WTC11 (cell line): Measurements from ENCODE around the gene CAPN11.

Source experiments
- ATF3 ChIP-seq: sonication (generic); formaldehyde crosslinking; conservative IDR thresholded peaks from 2 replicates; pipeline ENCODE4 v1.8.1; 2022; ENCODE audit warnings: mild to moderate bottlenecking, missing genetic modification reagents
- IRF1 ChIP-seq: sonication (generic); formaldehyde crosslinking; IDR thresholded peaks from 2 replicates; pipeline ENCODE4 v1.8.0; 2023; ENCODE audit warnings: missing genetic modification reagents
- NFE2L1 ChIP-seq: sonication (generic); formaldehyde crosslinking; IDR thresholded peaks from 2 replicates; pipeline ENCODE4 v1.8.1; 2023; ENCODE audit warnings: missing genetic modification reagents
- NR3C1 ChIP-seq: sonication (generic); formaldehyde crosslinking; conservative IDR thresholded peaks from 2 replicates; pipeline ENCODE4 v1.8.1; 2023; ENCODE audit warnings: low read depth, mild to moderate bottlenecking, missing genetic modification reagents
- PRRX2 ChIP-seq: fragments of 250-450 bp; sonication (Bioruptor Pico); IDR thresholded peaks from 2 replicates; pipeline ENCODE4 v1.8.0; 2021; ENCODE audit warnings: mild to moderate bottlenecking
- TF ChIP-seq, protein P1 (sequence below): fragments of 200-600 bp; IDR thresholded peaks from 2 replicates; pipeline ENCODE4 v1.8.0; 2022; ENCODE audit warnings: antibody characterized with exemption

DNA sequence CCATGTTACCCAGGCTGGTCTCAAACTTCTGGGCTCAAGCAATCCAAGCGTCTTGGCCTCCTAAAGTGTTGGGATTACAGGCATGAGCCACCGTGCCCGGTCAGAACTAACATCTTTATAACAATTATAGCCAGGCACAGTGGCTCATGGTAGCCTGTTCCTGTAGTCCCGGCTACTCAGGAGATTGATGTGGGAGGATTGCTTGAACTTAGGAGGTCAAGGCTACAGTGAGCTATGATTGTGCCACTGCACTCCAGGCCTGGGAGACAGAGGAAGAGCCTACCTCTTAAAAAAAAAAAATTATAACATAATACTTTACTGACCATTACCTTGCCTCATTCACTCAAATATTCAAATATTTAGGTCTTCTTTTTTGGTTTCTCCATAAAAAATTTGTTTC is 41.3 kb downstream of the CAPN11 start:
- TF ChIP-seq, protein P1, sequence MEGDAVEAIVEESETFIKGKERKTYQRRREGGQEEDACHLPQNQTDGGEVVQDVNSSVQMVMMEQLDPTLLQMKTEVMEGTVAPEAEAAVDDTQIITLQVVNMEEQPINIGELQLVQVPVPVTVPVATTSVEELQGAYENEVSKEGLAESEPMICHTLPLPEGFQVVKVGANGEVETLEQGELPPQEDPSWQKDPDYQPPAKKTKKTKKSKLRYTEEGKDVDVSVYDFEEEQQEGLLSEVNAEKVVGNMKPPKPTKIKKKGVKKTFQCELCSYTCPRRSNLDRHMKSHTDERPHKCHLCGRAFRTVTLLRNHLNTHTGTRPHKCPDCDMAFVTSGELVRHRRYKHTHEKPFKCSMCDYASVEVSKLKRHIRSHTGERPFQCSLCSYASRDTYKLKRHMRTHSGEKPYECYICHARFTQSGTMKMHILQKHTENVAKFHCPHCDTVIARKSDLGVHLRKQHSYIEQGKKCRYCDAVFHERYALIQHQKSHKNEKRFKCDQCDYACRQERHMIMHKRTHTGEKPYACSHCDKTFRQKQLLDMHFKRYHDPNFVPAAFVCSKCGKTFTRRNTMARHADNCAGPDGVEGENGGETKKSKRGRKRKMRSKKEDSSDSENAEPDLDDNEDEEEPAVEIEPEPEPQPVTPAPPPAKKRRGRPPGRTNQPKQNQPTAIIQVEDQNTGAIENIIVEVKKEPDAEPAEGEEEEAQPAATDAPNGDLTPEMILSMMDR, result no peak
- TF ChIP-seq NR3C1 (CRISPR knock-in tag) (no peak), NFE2L1 (no peak), PRRX2 (CRISPR knock-in tag) (no peak), IRF1 (CRISPR knock-in tag) (no peak), ATF3 (CRISPR knock-in tag) (no peak)
